ENCODE results near the gene BRICD5. TPM values are rescaled to one million over a fixed set of nuclear protein-coding genes. Genes with fewer than 3 reads are reported as not detected.

BRICD5 gene
- total RNA-seq, 1 donor from 2014 or later = 14.4 TPM

DNA sequence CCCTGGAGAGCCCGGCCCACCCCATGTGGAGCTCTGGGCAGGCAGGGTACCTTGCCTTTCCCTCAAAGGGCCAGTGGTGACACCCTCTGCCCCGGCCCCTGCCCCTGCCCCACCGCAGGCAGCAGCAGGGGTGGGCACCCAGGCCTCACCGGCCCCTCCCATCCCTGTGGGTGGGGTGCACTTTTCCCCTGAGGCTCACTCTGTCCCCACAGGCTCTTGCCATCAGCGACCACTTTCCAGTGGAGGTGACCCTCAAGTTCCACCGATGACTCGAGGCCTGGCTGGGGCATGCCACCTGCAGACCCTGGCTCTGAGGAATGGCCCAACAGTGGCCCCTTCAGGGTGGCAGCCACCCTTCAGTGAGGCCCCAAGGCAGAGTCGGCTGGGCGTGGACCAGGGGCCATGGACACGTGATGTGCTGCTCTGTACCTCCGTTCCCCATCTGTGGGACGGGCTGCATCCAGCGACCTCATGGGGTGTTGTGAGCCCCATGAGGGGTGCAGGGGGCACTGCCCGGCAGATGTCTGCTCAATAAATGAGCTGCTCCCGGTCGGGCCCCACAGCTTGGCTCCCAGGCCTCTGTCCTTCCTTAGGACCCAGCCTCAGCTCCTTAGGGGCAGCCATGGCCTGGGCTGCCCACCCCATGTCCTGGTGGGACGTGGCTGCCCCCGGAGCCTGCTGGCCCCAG, 27.6 kb upstream of the BRICD5 start:
- Mint-ChIP-seq H3K4me1 (peaks cover 2% of the 10 kb centered on the region), H3K27me3 (ENCODE audit: low read depth) (peaks cover 44% of the 10 kb centered on the region), H3K4me3 (no peak overlapping the region), H3K27ac (no peak overlapping the region), H3K36me3 (peaks cover 16% of the 10 kb centered on the region), H3K9me3 (no peaks in the 10 kb centered on the region)
- DNase-seq (ENCODE audit: low spot score in 2 of 2, unreplicated experiment in 2 of 2) = no peak
- TF ChIP-seq, protein P1, sequence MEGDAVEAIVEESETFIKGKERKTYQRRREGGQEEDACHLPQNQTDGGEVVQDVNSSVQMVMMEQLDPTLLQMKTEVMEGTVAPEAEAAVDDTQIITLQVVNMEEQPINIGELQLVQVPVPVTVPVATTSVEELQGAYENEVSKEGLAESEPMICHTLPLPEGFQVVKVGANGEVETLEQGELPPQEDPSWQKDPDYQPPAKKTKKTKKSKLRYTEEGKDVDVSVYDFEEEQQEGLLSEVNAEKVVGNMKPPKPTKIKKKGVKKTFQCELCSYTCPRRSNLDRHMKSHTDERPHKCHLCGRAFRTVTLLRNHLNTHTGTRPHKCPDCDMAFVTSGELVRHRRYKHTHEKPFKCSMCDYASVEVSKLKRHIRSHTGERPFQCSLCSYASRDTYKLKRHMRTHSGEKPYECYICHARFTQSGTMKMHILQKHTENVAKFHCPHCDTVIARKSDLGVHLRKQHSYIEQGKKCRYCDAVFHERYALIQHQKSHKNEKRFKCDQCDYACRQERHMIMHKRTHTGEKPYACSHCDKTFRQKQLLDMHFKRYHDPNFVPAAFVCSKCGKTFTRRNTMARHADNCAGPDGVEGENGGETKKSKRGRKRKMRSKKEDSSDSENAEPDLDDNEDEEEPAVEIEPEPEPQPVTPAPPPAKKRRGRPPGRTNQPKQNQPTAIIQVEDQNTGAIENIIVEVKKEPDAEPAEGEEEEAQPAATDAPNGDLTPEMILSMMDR (IDR thresholded peaks at IDR 0.05; ENCODE audit: unreplicated experiment) = no peak

DNA sequence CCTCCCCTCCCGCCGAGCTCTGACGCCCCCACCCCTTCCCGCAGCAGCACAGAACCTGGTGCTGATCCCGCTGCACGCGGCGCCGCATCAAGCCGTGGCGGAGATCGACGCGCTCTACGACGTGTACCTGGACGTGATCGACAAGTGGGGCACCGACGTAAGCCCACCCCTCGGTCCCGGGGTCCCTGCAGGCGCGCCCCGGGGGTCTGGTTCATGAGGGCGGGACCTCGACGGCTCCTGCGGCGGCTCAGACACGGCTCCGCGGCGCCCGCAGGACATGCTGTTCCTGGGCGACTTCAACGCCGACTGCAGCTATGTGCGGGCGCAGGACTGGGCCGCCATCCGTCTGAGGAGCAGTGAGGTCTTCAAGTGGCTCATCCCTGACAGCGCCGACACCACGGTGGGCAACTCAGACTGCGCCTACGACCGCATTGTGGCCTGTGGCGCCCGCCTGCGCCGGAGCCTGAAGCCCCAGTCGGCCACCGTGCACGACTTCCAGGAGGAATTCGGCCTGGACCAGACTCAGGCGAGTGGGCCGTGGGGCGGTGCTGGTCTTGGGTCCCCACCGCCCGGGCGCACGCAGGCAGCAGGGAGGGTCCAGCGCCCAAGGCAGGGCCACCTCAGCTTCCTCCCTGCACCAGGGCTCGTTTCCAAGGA, 27.0 kb upstream of the BRICD5 start:
- peaks cover 44% of the 10 kb centered on the region for H3K27me3 Mint-ChIP-seq (ENCODE audit: low read depth)
- H3K4me3 Mint-ChIP-seq = peak overlapping the region; percentile 46
- DNase-seq (ENCODE audit: low spot score in 2 of 2, unreplicated experiment in 2 of 2) = no peak
- H3K36me3 Mint-ChIP-seq = peaks cover 16% of the 10 kb centered on the region
- peaks cover 2% of the 10 kb centered on the region for H3K4me1 Mint-ChIP-seq
- TF ChIP-seq, protein P1 (IDR thresholded peaks at IDR 0.05; ENCODE audit: unreplicated experiment) = no peak
- H3K9me3 Mint-ChIP-seq = no peaks in the 10 kb centered on the region
- H3K27ac Mint-ChIP-seq = no peak overlapping the region

DNA sequence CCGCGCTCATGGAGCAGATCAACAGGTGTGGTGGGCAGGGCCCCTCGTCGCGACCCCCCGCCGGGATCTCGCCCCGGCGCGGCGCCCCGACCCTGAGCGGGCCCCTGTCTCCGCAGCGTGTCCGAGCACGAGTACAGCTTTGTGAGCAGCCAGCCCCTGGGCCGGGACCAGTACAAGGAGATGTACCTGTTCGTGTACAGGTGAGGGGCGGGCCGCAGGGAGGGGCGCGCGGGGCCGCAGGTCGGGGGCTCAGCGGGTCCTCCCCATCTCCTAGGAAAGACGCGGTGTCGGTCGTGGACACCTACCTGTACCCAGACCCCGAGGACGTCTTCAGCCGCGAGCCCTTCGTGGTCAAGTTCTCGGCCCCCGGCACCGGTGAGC, 26.4 kb upstream of the BRICD5 start:
- Mint-ChIP-seq H3K4me3 (peak overlapping the region; percentile 41), H3K36me3 (peaks cover 12% of the 10 kb centered on the region), H3K4me1 (peaks cover 2% of the 10 kb centered on the region), H3K27me3 (ENCODE audit: low read depth) (peaks cover 44% of the 10 kb centered on the region), H3K9me3 (no peaks in the 10 kb centered on the region), H3K27ac (no peak overlapping the region)
- DNase-seq (ENCODE audit: low spot score in 2 of 2, unreplicated experiment in 2 of 2) = no peak
- TF ChIP-seq, protein P1 (IDR thresholded peaks at IDR 0.05; ENCODE audit: unreplicated experiment) = no peak

DNA sequence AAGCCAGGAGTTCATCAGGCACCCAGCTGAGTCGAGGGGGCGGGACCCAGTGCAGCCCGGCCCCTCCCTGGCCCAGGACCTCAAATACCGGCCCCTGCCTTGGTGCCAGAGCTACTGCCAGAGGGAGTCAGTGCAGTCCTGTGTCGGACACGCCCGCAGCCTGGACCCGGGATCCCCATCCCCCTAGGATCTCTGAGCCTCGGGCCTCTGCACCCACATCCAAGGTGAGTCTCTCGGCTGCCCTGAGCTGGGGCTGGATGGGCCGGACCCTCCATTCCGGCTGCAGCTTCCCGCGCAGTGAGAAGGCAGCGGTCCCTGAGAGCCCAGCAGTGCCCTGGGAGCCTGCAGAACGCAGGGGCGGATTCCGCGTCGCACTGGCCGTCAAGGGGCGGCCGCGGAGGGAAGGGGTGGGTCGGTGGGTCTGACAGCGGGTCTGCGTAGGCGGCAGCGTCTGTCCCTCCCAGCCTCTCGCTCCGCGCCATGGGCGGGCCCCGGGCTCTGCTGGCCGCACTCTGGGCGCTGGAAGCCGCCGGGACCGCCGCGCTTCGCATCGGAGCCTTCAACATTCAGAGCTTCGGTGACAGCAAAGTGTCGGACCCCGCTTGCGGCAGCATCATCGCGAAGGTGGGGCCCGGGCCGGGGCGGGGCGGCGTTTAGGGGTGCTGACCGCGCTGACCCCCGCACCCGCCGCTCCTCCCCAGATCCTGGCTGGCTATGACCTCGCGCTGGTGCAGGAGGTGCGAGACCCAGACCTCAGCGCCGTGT, 25.9 kb upstream of the BRICD5 start, which contains the start of gene DNASE1L2:
DNASE1L2 (plus strand) TSS at position 108 of the 765 bp plus-strand sequence; CDS start at position 481, 373 bp downstream.
- DNase-seq (ENCODE audit: low spot score in 2 of 2, unreplicated experiment in 2 of 2) = no peak
- TF ChIP-seq, protein P1 (IDR thresholded peaks at IDR 0.05; ENCODE audit: unreplicated experiment) = no peak

DNA sequence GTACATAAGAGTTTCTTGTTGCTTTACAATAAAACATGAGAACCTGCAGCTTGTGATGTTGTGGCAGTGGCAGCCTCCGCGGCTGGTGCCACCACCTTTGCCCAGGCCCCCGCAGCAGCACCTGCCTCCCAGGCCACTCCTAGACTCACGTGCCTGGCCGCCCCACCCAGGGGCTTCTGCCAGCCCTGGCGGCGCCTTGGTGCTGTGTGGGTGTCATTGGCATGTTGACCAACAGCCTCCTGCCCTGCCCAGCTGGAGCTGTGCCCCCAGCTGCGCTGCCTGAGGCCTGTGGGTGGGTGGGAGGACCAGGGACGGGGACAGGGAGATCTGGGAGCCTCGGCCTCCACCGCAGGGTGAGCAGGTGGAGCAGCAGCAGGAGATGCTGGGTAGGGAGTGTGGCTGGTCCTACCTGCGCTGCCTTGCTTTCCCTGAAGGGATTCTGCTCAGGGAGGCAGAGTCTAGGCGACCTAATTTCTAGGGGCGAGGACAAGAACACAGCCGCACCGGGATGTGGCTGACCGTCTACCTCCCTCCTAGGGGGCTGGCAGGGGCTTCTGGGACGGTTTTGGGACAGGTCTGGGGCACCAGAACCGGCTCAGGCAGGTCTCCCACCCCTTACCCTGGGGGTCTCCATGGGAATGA, 25.2 kb upstream of the BRICD5 start:
- DNase-seq (ENCODE audit: low spot score in 2 of 2, unreplicated experiment in 2 of 2) = no peak
- Mint-ChIP-seq H3K27ac (no peak overlapping the region), H3K9me3 (no peaks in the 10 kb centered on the region), H3K36me3 (peaks cover 12% of the 10 kb centered on the region), H3K27me3 (ENCODE audit: low read depth) (peaks cover 44% of the 10 kb centered on the region), H3K4me3 (no peak overlapping the region), H3K4me1 (peaks cover 2% of the 10 kb centered on the region)
- TF ChIP-seq, protein P1 (IDR thresholded peaks at IDR 0.05; ENCODE audit: unreplicated experiment) = no peak

More for the DNA sequence above, 25.9 kb upstream of the BRICD5 start, which contains the start of gene DNASE1L2:
- Mint-ChIP-seq H3K4me3 (peak within 1 kb of the TSS; percentile 41), H3K9me3 (no peaks in the 10 kb centered on the region), H3K27me3 (ENCODE audit: low read depth) (peaks cover 44% of the 10 kb centered on the region), H3K36me3 (peaks cover 12% of the 10 kb centered on the region), H3K4me1 (peaks cover 2% of the 10 kb centered on the region), H3K27ac (no peak within 1 kb of the TSS)
